Medulla oblongata (tissue), 1 donor: ENCODE data around the gene SUN3.
"Not testable (repeated sequence)": the region's sequence is repeated elsewhere in the genome, so short reads cannot be mapped to it uniquely, and the experiment has no call there.

Experiments used
- DNase-seq: peaks from one replicate; pipeline ENCODE4 v3.0.0-alpha.2; 2015; ENCODE audit errors: extremely low spot score

SUN3 gene

GRCh38 chr7:47945261-47946015 lies 83.5 kb downstream of the SUN3 start:
- DNase-seq = peak; percentile 86

GRCh38 chr7:47944536-47945260 lies 84.2 kb downstream of the SUN3 start:
- no peak for DNase-seq

GRCh38 chr7:47943676-47944474 lies 85.0 kb downstream of the SUN3 start:
- no peak for DNase-seq

- not testable (repeated sequence) for DNase-seq
Observed at GRCh38 chr7:47942651-47943050, 86.3 kb downstream of the SUN3 start.

- DNase-seq = no peak
Observed at GRCh38 chr7:47942132-47942531, 86.8 kb downstream of the SUN3 start.

GRCh38 chr7:47941136-47941844 lies 87.6 kb downstream of the SUN3 start:
- DNase-seq = no peak

- no peak for DNase-seq
Observed at GRCh38 chr7:47940088-47941013, 88.6 kb downstream of the SUN3 start.

- no peak for DNase-seq
Observed at GRCh38 chr7:47939425-47940036, 89.4 kb downstream of the SUN3 start.

- DNase-seq = no peak
Observed at GRCh38 chr7:47938574-47939165, 90.2 kb downstream of the SUN3 start.

GRCh38 chr7:47937711-47938573 lies 91.0 kb downstream of the SUN3 start:
- no peak for DNase-seq
